Measurements from ENCODE around the gene SELENOI.

DNA sequence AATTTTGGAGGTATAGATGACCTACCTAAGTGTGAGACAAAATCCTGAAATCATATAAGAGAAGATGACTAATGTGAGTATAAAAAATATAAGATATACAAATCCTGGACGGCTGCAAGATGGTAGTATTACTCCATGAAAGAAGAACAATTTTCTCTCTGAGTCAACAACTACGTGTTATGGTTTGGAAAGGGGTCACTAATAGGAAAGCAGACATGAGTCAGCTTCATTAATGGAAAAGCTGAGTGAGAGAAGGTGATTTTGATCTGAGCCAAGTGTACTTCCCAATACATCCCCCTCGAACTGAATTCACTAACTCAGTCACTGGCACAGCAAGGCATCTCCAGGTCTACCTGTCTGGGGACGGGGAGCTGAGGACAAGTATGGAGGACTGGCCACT is 20.1 kb upstream of the SELENOI start:
- TF ChIP-seq, protein P1, sequence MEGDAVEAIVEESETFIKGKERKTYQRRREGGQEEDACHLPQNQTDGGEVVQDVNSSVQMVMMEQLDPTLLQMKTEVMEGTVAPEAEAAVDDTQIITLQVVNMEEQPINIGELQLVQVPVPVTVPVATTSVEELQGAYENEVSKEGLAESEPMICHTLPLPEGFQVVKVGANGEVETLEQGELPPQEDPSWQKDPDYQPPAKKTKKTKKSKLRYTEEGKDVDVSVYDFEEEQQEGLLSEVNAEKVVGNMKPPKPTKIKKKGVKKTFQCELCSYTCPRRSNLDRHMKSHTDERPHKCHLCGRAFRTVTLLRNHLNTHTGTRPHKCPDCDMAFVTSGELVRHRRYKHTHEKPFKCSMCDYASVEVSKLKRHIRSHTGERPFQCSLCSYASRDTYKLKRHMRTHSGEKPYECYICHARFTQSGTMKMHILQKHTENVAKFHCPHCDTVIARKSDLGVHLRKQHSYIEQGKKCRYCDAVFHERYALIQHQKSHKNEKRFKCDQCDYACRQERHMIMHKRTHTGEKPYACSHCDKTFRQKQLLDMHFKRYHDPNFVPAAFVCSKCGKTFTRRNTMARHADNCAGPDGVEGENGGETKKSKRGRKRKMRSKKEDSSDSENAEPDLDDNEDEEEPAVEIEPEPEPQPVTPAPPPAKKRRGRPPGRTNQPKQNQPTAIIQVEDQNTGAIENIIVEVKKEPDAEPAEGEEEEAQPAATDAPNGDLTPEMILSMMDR (IDR thresholded peaks at IDR 0.05): no peak
- no peak for TF ChIP-seq EZH2phosphoT487 (IDR thresholded peaks at IDR 0.05)
